Activated naive CD4-positive, alpha-beta T cell treated with Interleukin-2 at 50 U/mL for 16 hours (primary cell): ENCODE measurements around the gene UGGT1.

Source experiments
- DNase-seq: peaks from one replicate; pipeline ENCODE4 v3.0.0-alpha.2; 2020

UGGT1 gene

DNA sequence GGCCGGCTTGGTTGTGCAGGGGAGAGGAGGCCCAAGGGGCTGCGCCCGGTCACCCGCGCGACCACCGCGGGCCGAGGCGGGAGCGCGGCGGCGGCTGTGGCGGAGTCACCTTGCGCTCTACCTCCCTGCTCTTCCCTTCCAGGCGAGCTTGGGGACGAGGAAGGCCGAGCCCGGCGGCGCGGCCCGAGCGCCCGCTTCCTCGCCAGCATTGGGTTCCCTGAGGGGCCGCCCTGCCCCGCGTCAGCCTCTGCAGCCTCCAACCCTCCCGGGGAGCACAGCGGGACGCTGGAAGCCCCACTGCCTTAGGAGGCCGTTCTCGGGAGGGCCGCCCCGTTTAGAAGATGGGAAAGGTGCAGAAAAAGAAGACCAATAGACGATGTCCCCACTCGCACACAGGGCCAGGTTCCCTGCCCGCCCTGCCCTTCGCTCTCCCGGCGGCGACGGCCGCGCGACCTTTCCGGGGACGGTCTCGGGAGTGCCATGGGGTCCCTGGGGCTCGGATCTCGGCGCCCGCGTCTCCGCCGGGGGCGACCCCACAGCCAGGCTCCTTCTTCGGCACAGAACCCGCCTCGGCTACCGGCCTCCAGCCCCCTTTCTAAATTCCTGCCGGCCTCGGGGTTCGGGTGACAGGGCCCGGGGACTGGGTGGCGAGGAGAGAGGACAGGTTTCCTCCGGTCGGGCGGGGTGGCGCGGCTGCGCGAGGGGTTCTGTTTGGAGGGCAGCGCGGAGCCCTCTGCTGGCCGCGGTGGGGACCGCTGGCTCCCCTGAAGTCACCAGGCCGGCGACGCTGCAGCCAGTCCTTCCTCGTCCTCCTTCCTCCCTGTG is 142.2 kb downstream of the UGGT1 start:
- DNase-seq: peak; percentile 86

GRCh38 chr2:128233790-128234395 is 142.9 kb downstream of the UGGT1 start:
- DNase-seq: no peak

DNA sequence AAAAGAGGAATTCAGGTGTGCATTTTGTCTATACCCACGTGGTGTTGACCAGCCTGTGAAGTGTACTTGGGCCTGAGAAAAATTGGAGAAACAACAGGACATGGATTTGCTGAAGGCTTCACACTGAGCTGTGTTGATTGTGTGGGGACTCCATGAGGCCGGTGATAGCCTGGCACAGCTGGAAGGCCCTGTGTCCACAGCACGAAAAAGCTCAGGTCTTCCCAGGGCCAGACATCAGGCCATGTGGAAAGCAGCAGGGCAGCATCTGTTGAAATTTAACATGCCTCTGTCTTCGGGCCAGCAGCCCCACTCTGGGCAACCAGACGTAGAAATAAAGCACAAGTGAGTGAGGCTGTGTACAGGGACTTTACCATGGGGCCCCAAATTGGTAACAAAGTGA is 143.6 kb downstream of the UGGT1 start:
- DNase-seq: no peak

DNA sequence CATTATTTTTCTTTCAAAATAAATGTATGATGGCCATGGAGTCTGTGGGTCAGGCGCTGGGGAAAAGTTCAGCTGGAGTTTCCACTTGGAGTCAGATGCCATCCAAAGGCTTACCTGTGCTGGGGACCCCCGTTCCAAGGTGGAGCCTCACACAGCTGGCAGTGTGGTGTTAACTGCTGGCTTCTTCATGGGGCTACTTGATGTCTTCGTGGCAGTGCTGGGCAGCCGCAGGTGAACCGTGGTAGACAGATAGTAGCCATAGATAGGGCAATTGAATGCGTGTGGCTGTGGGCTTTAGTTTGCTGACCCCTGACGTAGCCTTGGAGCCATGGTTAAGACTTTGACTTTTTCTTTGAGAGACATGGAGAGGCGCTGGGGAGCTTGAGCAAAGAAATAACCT is 144.6 kb downstream of the UGGT1 start:
- no peak for DNase-seq

GRCh38 chr2:128236491-128237035 is 145.6 kb downstream of the UGGT1 start:
- no peak for DNase-seq

- DNase-seq: no peak
Observed at GRCh38 chr2:128237081-128237534, 146.1 kb downstream of the UGGT1 start.

GRCh38 chr2:128237911-128238697 is 147.1 kb downstream of the UGGT1 start:
- no peak for DNase-seq

DNA sequence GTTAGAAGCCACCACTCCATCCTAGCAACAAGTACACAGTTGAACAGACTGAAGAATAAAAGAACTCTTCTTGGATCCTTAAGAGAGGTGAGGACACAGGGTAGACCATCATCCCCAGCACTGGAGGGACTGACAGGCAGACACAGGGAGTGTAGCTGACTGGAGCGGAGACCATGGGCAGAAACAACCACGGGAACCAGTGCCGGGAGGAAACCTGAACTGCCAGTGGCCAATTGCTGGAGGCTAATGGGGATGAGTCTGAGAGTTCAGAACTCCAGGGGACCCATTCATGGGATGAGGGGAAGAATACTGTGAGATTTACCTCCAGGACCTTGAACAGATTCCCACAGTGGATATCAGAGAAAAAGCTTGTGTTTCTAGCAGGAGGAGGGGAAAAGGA is 150.9 kb downstream of the UGGT1 start:
- no peak for DNase-seq
